CD14-positive monocyte (primary cell): Measurements from ENCODE around the gene CCDC188. TPM values are rescaled to one million over a fixed set of nuclear protein-coding genes. Genes with fewer than 3 reads are reported as not detected.

Experiments
- DNase-seq, 3 donors: peaks; one replicate each; pipeline ENCODE4 v3.0.0-alpha.2; 2011 to 2022
- H2AFZ ChIP-seq: 2 replicates; pipeline ENCODE4 v1.6.0; 2012; ENCODE audit warnings: mild to moderate bottlenecking, low read depth, low read length, inconsistent platforms; ENCODE audit not compliant: insufficient read depth, poor library complexity, severe bottlenecking
- H3K27ac ChIP-seq, 2 donors: 1 replicate in 1 of 2; 2 replicates in 1 of 2; pipeline ENCODE4 v1.5.1; 2012 to 2013; ENCODE audit warnings: low read length in 2 of 2, control low read depth in 1 of 2, inconsistent platforms in 1 of 2, low read depth in 1 of 2, mild to moderate bottlenecking in 1 of 2
- H3K27me3 ChIP-seq, 2 donors: one replicate each; pipeline versions ENCODE4 v1.6.0 to v1.6.1; 2011 to 2013; ENCODE audit warnings: low read length in 2 of 2; ENCODE audit not compliant: control insufficient read depth in 2 of 2, insufficient read depth in 2 of 2
- H3K36me3 ChIP-seq, 2 donors: replicated peaks in 1 of 2; 1 replicate in 1 of 2; 2 replicates in 1 of 2; pipeline versions ENCODE4 v1.5.1 to v1.6.1; 2012 to 2013; ENCODE audit warnings: low read length in 2 of 2, control low read depth in 1 of 2, inconsistent platforms in 1 of 2, mild to moderate bottlenecking in 1 of 2; ENCODE audit not compliant: insufficient read depth in 2 of 2, control insufficient read depth in 1 of 2
- H3K4me1 ChIP-seq, 2 donors: 1 replicate in 1 of 2; 2 replicates in 1 of 2; pipeline versions ENCODE4 v1.5.1 to v1.6.1; 2012 to 2013; ENCODE audit warnings: low read length in 2 of 2, control low read depth in 1 of 2, inconsistent platforms in 1 of 2, mild to moderate bottlenecking in 1 of 2, moderate library complexity in 1 of 2; ENCODE audit not compliant: insufficient read depth in 2 of 2, control insufficient read depth in 1 of 2
- H3K4me2 ChIP-seq: replicated peaks from 2 replicates; pipeline ENCODE3; 2012; ENCODE audit warnings: low read length, moderate library complexity, mild to moderate bottlenecking; ENCODE audit not compliant: poor library complexity, severe bottlenecking; ENCODE audit errors: extremely low read depth
- H3K4me3 ChIP-seq, 3 experiments: fragments of 200-600 bp in 1 of 3; sonication (generic) in 1 of 3; replicated peaks in 1 of 3; 1 replicate in 2 of 3; 2 replicates in 1 of 3; pipeline ENCODE4 v1.5.1; 2011 to 2013; ENCODE audit warnings: low read length in 3 of 3, mild to moderate bottlenecking in 3 of 3, control low read depth in 2 of 3, low read depth in 2 of 3, inconsistent platforms in 1 of 3, moderate library complexity in 1 of 3
- H3K79me2 ChIP-seq: 2 replicates; pipeline ENCODE4 v1.6.0; 2012; ENCODE audit warnings: mild to moderate bottlenecking, control low read depth, inconsistent platforms, low read length, moderate library complexity; ENCODE audit not compliant: insufficient read depth
- H3K9ac ChIP-seq: 2 replicates; pipeline ENCODE4 v1.6.0; 2017; ENCODE audit warnings: low read length, mild to moderate bottlenecking; ENCODE audit not compliant: insufficient read depth, poor library complexity, severe bottlenecking
- H3K9me3 ChIP-seq, 2 donors: replicated peaks in 1 of 2; 1 replicate in 1 of 2; 2 replicates in 1 of 2; pipeline versions ENCODE4 v1.5.1 to v1.6.1; 2012 to 2013; ENCODE audit warnings: low read length in 2 of 2, control low read depth in 1 of 2; ENCODE audit not compliant: control insufficient read depth in 1 of 2, insufficient read depth in 1 of 2
- H4K20me1 ChIP-seq: 2 replicates; pipeline ENCODE4 v1.6.0; 2012; ENCODE audit warnings: mild to moderate bottlenecking, low read length, control low read depth, moderate library complexity; ENCODE audit not compliant: insufficient read depth
- H3K27ac Mint-ChIP-seq, 7 donors: one replicate each; pipeline ENCODE4 v1.8.0; 2020; ENCODE audit warnings: mild to moderate bottlenecking in 7 of 7, mixed read lengths in 7 of 7, moderate library complexity in 6 of 7, inconsistent platforms in 2 of 7
- H3K27me3 Mint-ChIP-seq, 3 donors: one replicate each; pipeline ENCODE4 v1.8.0; 2021 to 2022; ENCODE audit warnings: low read depth in 3 of 3, mild to moderate bottlenecking in 3 of 3, mixed read lengths in 3 of 3, moderate library complexity in 3 of 3, inconsistent platforms in 1 of 3
- H3K36me3 Mint-ChIP-seq, 2 donors: one replicate each; pipeline ENCODE4 v1.8.0; 2020; ENCODE audit warnings: mixed read lengths in 2 of 2, inconsistent platforms in 1 of 2, mild to moderate bottlenecking in 1 of 2
- H3K4me1 Mint-ChIP-seq: one replicate; pipeline ENCODE4 v1.8.0; 2020; ENCODE audit warnings: mild to moderate bottlenecking, mixed read lengths
- H3K4me3 Mint-ChIP-seq, 2 donors: one replicate each; pipeline ENCODE4 v1.8.0; 2020; ENCODE audit warnings: mild to moderate bottlenecking in 2 of 2, mixed read lengths in 2 of 2, moderate library complexity in 1 of 2
- H3K9me3 Mint-ChIP-seq, 7 donors: one replicate each; pipeline ENCODE4 v1.8.0; 2020 to 2022; ENCODE audit warnings: mixed read lengths in 7 of 7, mild to moderate bottlenecking in 6 of 7, moderate library complexity in 6 of 7, inconsistent platforms in 2 of 7
- WGBS: methylation state at CpG from one replicate; pipeline ENCODE4 v1.1.5; 2013; ENCODE audit warnings: missing lambda C conversion rate; ENCODE audit not compliant: insufficient coverage; 5-methylcytosine and 5-hydroxymethylcytosine counted together
- intact Hi-C, 2 donors: fragments of 100-400 bp; cut with micrococcal nuclease; formaldehyde crosslinking; loops; one replicate each; pipeline versions ENCODE4 v1.15.0 to v1.15.1; 2023
- polyA plus RNA-seq, 3 donors: library from polyadenylated mRNA; depleted of rRNA in 1 of 3; unstranded in 2 of 3; stranded (reverse) in 1 of 3; fragments of 300-500 nt in 2 of 3; fragments of >200 nt in 1 of 3; fragmentation: Illumina TruSeq in 2 of 3; gene quantifications; 1 replicate in 2 of 3; 2 replicates in 1 of 3; pipeline ENCODE4 v1.2.3, GENCODE V29; 2012 to 2021
- TF ChIP-seq, protein P1 (sequence below): fragments of 200-600 bp; IDR thresholded peaks from one replicate; pipeline ENCODE4 v1.8.0; 2022; ENCODE audit warnings: antibody characterized with exemption, mild to moderate bottlenecking

The CCDC188 gene
- polyA plus RNA-seq, 3 donors = 0.15 TPM; not detected in 2

DNA sequence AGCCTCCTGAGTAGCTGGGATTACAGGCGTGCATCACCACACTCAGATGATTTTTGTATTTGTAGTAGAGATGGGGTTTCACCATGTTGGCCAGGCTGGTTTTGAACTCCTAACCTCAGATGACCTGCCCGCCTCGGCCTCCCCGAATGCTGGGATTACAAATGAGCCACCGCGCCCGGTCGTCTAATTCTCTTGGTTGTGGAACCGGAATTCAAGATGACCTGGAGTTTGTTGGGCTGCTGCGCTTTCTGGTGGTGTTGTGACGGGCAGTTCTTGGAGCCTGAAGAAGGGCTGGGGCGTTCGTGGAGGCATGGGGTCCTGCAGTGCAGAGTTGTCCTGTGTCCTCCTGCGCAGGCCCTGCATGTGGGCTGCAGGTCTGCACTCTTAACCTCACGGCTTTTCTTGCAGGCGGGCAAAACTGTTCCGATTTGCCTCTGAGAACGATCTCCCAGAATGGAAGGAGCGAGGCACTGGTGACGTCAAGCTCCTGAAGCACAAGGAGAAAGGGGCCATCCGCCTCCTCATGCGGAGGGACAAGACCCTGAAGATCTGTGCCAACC lies 28.9 kb downstream of the CCDC188 start:
- Histone ChIP-seq H3K36me3 (peaks cover 39 to 73% of the 10 kb centered on the region in 2 donors), H3K9me3 (no peaks in the 10 kb centered on the region), H2AFZ (no peak overlapping the region), H3K4me3 (no peak overlapping the region), H4K20me1 (peaks cover 17% of the 10 kb centered on the region), H3K4me2 (no peak overlapping the region), H3K79me2 (peaks cover 61% of the 10 kb centered on the region), H3K27me3 (no peaks in the 10 kb centered on the region), H3K9ac (no peak overlapping the region), H3K4me1 (peaks cover 12 to 17% of the 10 kb centered on the region in 2 donors), H3K27ac (no peak overlapping the region)
- Mint-ChIP-seq H3K27me3 (no peaks in the 10 kb centered on the region), H3K4me1 (peaks cover 16% of the 10 kb centered on the region), H3K27ac (no peak overlapping the region), H3K4me3 (no peak overlapping the region), H3K36me3 (peaks cover 45 to 71% of the 10 kb centered on the region in 2 donors), H3K9me3 (no peaks in the 10 kb centered on the region)
- TF ChIP-seq, protein P1, sequence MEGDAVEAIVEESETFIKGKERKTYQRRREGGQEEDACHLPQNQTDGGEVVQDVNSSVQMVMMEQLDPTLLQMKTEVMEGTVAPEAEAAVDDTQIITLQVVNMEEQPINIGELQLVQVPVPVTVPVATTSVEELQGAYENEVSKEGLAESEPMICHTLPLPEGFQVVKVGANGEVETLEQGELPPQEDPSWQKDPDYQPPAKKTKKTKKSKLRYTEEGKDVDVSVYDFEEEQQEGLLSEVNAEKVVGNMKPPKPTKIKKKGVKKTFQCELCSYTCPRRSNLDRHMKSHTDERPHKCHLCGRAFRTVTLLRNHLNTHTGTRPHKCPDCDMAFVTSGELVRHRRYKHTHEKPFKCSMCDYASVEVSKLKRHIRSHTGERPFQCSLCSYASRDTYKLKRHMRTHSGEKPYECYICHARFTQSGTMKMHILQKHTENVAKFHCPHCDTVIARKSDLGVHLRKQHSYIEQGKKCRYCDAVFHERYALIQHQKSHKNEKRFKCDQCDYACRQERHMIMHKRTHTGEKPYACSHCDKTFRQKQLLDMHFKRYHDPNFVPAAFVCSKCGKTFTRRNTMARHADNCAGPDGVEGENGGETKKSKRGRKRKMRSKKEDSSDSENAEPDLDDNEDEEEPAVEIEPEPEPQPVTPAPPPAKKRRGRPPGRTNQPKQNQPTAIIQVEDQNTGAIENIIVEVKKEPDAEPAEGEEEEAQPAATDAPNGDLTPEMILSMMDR = no peak
- intact Hi-C loops = no loop called here
- DNase-seq = no peak
- 99% methylated on average over 21 of the region's 22 CpGs for WGBS

DNA sequence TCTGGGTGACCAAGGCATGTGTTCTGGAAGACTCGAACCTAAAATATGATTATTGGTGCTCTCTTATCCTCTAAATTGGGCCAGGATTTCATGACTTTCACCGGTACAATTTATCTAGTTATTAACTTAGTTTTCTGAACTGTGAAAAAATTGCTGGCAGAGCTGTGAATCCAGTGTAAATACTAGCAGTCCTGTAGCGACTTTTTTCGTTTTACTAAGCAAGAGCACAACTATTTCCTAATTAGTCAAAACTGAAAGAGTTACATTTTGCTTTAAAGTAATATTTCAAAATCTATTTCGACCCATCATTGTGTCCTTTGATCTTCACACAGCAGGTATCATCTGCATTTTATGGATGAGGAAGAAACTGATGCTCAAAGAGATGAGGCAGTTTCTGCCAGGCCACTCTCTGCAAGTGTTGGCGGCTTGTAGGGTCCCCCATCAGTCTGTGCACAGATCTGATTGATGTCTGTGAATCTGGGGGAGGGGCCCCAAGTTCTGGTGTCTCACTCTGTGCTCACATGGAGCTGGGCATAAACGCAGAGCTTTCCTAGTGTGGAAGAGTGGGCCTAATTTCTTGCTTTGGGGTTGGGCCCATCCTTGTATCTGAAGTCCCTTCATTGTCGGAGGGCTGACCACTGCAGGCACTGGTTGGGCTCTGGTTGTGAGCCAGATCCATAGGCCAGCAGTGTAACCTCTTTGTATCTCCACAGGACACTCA lies 32.4 kb downstream of the CCDC188 start:
- Histone ChIP-seq H3K4me3 (peak overlapping the region; percentile 49 to 83 (median 70)), H3K9ac (peak overlapping the region; percentile 70), H3K79me2 (peaks cover 88% of the 10 kb centered on the region), H3K4me1 (peaks cover 21 to 33% of the 10 kb centered on the region in 2 donors), H3K27me3 (no peaks in the 10 kb centered on the region), H3K4me2 (peak overlapping the region; percentile 89), H2AFZ (peak overlapping the region; percentile 82), H3K9me3 (no peaks in the 10 kb centered on the region), H3K27ac (peak overlapping the region; percentile 33 to 70), H3K36me3 (peaks cover 32 to 64% of the 10 kb centered on the region in 2 donors), H4K20me1 (peaks cover 9% of the 10 kb centered on the region)
- H3K4me3 Mint-ChIP-seq = peak overlapping the region; percentile 75 to 86
- TF ChIP-seq, protein P1 = no peak
- H3K27ac Mint-ChIP-seq = peak overlapping the region in 6 of 7 donors; percentile 60 to 85 (median 74)
- no peak for DNase-seq
- intact Hi-C loops = loop anchor here (5.0 to 10.0 kb wide), 4 partner anchors 94 to 379 kb away; partner anchors contain the start of genes TANGO2 (in 2 of the 2), GNB1L (in 1 of the 2), KLHL22 (in 1 of the 2) and RTL10 (in 1 of the 2)
- peaks cover 22% of the 10 kb centered on the region for H3K4me1 Mint-ChIP-seq
- no peaks in the 10 kb centered on the region for H3K9me3 Mint-ChIP-seq
- H3K27me3 Mint-ChIP-seq = peaks cover 0 to 1% (median 0%) of the 10 kb centered on the region in 3 donors
- WGBS = 76% methylated on average over 3 of the region's 8 CpGs
- H3K36me3 Mint-ChIP-seq = peaks cover 35 to 57% of the 10 kb centered on the region in 2 donors
